LoVo (cell line): Measurements from ENCODE around the gene MAPK11.
A peak's percentile ranks its signal among the peaks of the same experiment; 100 is the strongest.

Experiments used
- DNase-seq: peaks from one replicate; pipeline ENCODE4 v3.0.0-alpha.2; 2016; ENCODE audit warnings: low spot score

MAPK11 gene

DNA sequence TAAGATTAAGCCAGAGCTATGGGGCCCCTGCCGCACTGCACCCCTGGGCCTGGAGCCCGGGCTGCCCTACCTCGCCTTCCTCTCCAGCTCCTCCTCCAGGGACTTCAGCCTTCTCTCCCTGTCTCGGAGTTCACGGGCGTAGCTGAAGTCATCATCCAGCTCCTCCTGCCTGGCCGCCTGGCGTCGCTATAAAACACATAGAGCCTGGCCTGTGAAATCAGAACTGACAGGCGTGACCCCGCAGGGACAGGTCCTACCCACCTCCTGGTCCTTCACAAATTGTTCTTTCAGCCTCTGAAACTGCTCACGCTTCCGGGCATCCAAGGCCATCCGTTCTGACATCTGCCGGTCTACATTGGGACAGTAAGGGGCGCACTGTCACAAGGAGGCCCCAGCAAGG, 46.1 kb downstream of the MAPK11 start:
- DNase-seq = no peak

DNA sequence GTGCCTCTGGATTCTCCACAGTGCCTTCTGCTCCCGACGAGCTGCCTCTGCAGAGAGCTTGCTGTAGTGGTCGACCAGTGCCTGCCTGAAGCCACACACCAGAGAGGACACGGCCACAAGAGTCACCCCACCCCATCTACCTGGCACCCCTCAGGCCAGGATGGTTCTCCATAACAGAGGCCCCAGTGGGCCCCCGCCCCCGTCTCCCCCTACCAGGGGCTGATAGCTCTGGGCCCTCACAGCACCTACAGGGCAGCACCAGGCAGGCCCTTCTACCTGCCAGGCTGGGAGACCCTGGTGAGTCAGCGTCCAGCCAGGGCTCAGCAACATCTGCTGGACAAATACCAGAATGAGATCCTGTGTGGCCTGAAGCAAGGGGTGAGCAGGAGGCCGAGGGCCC, 47.7 kb downstream of the MAPK11 start:
- DNase-seq = no peak

DNA sequence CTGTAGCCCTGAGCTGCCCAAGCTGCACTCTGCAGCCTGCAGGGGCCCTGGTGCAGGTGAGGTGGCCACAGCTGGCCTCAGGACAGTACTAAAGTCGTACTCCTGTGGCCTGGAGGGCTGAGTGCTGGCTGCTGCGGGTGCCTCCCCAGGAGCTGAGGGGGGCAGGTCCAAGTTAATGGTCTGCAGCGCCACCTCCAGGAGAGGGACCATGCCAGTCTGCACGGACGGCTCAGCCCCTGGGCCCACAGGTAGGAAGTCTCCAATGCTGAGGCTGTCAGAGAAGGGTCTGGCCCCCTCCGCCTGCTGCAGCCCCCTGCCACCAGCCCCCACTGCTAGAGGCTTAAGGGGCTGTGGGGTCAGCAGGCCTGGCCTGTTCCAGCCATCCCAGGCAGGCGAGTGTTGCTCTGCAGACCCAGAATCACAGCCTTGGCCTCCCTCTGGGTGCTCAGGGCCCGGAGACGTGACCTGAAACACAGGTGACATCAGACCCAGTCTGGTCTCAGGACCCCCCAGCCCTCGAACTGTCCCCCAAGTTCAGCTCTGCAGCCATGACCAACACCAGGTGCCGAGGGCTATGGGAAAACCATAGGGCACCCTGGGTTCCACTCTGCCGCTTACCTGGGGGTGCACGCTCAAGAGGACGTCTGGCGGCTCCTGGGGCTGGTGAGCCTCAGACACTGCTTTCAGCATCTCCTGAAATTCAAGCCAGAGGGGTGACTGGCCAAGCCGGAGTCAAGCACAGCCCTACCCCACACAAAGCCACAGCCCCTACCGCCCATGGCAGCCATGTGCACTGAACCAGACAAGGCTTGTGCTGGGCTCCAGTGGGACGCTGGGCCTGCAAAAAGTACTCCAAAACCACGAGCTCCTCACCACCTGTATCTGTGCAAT, 48.5 kb downstream of the MAPK11 start:
- DNase-seq = no peak

DNA sequence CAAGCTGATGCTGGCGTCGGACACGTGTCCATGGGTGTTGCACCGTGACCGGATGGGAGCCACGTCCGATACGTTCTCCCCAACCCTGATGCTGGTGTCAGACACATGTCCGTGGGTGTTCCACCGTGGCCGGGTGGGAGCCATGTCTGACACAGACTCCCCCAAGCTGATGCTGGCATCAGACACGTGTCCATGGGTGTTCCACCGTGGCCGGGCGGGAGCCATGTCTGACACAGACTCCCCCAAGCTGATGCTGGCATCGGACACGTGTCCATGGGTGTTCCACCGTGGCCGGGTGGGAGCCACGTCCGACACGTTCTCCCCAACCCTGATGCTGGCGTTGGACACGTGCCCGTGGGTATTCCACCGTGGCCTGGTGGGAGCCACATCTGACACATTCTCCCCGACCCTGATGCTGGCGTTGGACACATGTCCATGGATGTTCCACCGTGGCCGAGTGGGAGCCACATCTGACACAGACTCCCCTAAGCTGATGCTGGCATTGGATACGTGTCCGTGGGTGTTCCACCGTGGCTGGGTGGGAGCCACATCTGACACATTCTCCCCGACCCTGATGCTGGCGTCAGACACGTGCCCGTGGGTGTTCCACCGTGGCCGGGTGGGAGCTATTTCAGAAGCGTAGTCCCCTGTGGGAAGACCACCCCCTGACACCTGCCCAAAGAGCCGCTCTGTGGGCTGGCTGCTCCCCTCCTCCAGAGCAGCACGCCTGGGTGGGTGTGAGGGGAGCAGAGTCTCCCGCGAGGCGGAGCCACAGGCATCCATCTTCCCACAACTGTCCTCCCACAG, 49.4 kb downstream of the MAPK11 start:
- DNase-seq = no peak

DNA sequence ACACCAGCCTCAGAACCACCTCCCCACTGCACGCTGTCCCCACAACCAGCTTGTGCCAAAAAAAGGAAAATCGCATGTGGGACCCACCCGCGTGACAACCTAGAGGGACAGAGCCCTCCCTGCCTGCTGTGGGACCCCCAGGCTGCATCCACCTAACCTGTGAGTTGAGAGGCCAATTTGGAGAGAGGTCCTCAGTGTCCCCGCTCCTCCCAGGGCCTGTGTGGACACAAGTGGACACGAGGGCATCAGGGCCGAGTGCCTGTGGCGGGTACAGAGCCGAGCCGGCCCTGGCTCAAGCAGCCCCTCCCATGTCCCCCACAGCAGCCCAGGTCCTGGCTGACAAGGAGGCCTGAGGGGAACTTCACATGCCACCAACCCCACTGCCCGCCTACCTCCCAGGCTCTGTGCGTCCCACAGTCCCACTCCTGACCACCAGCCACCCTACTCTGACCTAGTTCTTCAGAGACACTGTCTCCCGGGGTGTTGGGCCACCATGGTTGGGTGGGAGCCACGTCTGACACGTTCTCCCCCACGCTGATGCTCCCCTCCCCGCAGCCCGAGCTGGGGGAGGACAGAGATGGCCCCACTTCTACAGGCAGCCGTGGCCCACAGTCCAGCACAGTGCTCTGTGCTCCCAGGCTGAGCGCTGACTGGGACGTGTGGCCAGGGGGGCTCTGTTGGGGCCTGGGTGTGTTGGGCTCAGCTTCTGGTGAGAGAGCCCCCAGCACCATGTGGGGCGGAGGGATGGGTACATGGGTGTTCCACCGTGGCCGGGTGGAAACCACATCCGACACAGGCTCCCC, 50.2 kb downstream of the MAPK11 start:
- DNase-seq = no peak

DNA sequence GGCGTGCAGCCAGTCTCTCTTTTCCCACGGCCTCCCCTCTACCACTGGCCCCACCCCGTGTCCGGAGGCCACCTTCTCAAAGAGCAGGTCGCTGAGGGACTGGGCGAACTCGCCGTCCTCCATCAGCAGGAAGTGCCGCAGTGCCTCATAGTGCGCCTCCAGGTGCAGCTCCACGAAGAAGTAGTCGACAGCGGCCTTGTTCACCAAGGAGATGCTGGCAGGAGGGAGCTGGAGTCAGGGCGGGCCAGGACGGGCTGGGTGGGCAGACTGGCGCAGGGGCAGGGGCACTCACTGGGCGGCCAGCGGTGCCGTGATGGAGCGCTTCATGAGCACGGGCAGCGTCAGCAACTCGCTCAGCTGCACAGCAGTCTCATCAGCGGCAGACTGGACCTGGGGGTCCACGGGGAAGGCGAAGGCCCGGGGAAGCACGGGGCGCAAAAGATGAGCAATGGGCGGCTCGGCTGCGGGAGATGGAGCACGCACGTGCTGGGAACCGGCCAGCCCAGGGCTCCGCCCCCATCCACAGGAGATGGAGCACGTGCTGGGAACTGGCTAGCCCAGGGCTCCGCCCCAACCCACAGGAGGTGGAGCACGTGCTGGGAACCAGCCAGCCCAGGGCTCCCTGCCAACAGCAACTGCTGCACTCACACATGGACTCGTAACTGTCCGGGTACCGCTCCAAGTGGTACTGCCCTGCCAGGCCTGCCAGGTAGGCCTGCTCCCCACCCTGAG, 51.0 kb downstream of the MAPK11 start:
- DNase-seq = peak; percentile 26

DNA sequence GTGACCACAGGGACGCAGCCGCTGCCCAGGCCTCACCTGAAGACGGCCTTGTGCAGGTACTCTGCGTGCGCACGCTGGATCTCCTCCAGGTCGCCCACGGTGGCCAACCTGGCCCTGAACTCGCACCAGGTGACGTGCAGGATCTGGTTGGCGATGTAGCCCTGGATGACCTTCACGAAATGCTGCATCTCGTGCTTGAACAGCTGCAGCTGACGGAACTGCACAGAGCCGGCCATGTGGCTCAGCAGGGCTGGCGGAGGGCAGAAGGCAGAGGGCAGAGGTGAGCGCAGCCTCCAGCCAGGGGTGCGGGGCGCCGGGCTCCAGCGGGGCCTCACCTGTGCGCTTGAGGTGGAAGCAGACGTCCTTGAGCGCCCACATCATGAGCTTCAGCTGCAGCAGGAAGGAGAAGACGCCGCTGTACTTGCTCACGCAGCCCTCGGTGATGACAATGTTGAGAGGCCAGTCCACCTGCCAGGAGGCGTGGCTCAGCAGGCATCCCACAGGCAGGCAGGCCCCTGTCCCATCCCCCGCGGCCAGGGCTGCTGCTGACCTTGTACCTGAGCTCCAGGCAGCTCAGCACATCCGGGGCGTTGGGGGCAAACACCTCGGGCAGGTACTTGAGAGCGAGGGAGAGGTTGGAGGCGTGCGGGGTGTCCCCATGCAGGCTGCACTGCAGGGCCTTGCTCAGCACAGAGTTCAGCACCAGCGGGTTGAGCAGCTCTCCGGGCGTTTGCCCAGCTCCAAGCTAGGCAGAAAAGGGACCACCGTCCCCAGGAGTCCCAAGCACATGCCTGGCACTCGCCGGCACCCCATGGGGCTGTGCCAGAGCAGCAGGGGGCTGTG, 51.8 kb downstream of the MAPK11 start:
- DNase-seq = no peak

DNA sequence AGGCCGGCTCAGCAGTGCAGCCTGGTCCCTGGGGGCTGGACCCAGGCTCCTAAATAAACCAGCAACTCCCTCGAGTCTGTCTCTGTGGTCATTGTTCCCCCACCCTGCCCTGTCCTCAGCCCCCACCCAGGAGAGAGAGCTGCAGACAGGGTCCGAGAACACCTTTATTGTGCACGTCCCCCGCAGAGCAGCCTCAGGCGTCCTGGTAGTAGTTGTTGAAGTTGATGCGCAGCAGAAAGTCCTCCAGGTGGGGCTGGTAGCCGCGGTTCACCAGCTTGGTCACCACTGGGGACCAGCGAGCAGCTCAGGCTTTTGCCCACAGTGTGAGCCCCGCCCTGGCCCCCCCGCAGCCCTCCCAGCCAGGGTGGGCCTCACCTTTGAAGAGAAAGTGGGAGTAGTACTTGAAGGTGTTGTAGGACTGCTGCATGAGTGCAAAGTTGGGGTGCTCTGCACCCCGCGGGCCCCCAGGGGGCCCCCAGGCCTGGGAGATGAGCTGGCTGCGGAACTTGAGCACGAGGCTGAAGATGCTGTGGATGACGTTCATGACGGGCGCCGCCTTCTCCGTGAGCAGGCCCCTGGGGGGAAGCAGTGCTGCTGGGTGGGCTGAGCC, 52.5 kb downstream of the MAPK11 start:
- DNase-seq = no peak

DNA sequence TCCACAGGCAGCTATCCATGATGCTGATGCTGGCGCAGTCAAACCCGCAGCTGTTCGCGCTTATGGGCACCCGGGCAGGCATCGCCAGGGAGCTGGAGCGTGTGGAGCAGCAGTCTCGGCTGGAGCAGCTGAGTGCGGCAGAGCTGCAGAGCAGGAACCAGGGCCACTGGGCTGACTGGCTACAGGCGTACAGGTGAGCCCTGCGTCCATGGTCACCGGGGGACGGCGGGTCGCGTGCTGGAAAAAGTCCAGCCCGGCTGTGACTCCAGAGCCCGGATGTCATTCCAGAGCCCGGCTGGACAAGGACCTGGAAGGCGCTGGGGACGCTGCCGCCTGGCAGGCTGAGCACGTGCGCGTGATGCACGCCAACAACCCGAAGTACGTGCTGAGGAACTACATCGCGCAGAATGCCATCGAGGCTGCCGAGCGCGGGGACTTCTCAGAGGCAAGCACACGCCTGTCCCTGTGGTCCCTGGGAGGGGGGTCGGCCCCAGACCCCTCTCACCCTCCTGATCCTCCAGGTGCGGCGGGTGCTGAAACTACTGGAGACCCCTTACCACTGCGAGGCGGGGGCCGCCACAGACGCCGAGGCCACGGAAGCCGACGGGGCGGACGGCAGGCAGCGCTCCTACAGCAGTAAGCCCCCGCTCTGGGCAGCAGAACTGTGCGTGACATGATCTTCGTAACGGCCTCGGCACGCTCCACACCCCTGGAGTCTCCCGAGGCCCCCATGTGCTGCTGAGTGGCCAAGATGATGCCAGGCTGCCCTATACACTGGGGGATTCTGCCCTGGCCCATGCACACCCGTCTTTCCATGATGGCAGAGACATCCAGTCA, 53.3 kb downstream of the MAPK11 start:
- DNase-seq = no peak

DNA sequence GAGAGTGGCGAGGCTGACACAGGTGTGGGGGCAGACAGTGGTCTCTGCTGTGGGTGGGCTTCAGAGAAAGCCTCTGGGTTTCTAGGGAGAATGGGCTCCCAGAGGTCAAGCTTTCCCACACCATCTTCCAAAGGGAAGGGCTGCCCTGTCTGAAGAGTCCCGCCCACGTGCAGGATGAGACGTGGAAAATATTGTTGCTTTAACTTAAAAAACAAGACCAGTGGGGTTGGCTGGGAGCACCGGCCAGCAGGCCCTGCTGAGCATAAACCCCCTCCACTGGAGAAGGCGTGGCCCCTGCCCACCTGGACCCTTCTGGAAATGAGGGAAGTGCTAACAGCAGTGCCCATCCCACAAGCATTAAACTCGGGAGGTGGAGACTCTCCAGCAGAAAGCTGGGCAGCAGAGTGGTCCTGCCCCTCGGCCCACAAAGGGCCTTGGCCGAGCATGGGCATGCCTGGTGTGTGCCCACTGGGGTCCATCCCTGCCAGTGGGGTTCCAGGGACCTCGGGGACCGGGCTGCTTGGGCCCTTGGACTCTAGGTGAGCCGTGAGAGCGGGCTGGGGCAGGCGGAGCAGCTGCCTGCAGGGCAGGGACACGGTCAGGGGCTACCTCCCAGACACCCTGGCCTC, 54.0 kb downstream of the MAPK11 start:
- no peak for DNase-seq

DNA sequence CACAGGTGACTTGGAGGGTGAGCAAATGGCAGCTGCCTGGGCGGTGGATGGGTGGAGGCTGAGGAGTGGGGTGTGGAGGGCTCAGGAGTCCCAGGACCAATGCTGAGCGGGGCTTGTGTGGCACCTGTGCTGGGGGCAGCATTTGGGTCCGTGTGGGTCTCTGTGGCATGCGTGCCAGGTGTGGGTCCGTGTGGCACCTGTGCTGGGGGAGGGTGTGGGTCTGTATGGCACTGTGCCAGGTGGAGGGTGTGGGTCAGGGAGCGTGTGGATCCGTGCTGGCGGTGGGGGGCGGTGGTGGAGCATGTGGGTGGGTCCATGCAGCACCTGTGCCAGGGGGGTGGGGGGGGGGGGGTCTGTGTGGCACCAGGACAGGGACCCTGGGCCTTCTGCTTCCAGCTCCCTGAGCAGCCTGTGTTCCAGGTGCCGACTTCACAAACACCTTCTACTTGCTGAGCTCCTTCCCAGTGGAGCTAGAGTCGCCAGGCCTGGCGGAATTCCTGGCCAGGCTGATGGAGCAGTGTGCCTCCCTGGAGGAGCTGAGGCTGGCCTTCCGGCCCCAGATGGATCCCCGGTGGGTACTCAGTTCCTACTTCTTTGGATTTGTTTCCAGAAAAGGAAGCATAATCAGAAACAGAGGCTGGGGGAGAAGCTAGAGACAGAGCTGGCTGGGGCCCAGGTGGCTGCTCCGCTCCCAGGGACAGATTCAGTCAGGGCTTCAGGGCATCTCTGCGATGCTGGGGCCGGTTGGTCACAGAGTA, 54.7 kb downstream of the MAPK11 start:
- DNase-seq = no peak
